Stomach (tissue), 4 donors: ENCODE data around the gene FAS.

Experiments used
- EP300 ChIP-seq: sonication (generic); formaldehyde crosslinking; IDR thresholded peaks from one replicate; pipeline ENCODE4 v1.6.1; 2017; ENCODE audit warnings: antibody characterized with exemption
- POLR2A ChIP-seq, 4 donors: fragments of 450-650 bp; IDR thresholded peaks; one replicate each; pipeline ENCODE4 v1.6.1; 2016; ENCODE audit warnings: antibody characterized with exemption in 4 of 4, control low read depth in 2 of 4, mild to moderate bottlenecking in 1 of 4, moderate library complexity in 1 of 4
- POLR2AphosphoS5 ChIP-seq, 3 donors: sonication (generic); formaldehyde crosslinking; IDR thresholded peaks; one replicate each; pipeline ENCODE4 v1.6.1; 2016; ENCODE audit warnings: antibody characterized with exemption in 3 of 3
- TF ChIP-seq, protein P1 (sequence below), 7 experiments: fragments of 450-650 bp in 4 of 7; fragments of 200-600 bp in 3 of 7; sonication (generic) in 3 of 7; IDR thresholded peaks; one replicate each; pipeline ENCODE4 v1.5.1; 2016 to 2019; ENCODE audit warnings: antibody characterized with exemption in 7 of 7, control low read depth in 2 of 7, mild to moderate bottlenecking in 1 of 7

DNA sequence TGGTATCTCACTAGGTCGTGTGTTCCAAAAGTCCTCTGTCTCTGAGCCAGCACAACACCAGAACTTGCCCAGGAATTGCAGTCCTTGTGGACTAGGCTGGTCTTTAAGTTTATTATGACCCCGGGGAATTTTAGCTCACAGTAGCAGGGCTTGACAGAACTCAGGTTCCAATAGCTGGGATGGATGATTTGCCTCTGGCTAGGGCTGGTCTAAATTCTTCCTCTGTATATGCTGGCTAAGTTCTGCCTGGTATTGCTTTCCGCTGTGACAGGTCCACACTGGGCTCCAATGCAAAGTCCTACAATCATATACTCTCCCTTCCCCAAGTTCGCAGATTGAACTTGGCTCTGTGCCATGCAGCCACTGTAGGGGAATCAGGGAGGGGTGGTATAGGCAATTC lies 52.5 kb downstream of the FAS start:
- TF ChIP-seq EP300 (no peak), POLR2A (IDR thresholded peaks at IDR 0.05) (no peak), POLR2AphosphoS5 (IDR thresholded peaks at IDR 0.05) (no peak)
- TF ChIP-seq, protein P1, sequence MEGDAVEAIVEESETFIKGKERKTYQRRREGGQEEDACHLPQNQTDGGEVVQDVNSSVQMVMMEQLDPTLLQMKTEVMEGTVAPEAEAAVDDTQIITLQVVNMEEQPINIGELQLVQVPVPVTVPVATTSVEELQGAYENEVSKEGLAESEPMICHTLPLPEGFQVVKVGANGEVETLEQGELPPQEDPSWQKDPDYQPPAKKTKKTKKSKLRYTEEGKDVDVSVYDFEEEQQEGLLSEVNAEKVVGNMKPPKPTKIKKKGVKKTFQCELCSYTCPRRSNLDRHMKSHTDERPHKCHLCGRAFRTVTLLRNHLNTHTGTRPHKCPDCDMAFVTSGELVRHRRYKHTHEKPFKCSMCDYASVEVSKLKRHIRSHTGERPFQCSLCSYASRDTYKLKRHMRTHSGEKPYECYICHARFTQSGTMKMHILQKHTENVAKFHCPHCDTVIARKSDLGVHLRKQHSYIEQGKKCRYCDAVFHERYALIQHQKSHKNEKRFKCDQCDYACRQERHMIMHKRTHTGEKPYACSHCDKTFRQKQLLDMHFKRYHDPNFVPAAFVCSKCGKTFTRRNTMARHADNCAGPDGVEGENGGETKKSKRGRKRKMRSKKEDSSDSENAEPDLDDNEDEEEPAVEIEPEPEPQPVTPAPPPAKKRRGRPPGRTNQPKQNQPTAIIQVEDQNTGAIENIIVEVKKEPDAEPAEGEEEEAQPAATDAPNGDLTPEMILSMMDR (IDR thresholded peaks at IDR 0.05): no peak
